Measurements from ENCODE around the gene MLN.
A peak's percentile ranks its signal among the peaks of the same experiment; 100 is the strongest.

MLN gene

GRCh38 chr6:33792981-33793380, 10.8 kb downstream of the MLN start:
- DNase-seq (ENCODE audit: insufficient read length, low spot score) (no peak), FAIRE-seq (no peak)
- TF ChIP-seq POU2F2 (IDR thresholded peaks at IDR 0.05; ENCODE audit: low read depth, low read length) (no peak), POLR2AphosphoS5 (IDR thresholded peaks at IDR 0.05; ENCODE audit: low read depth, low read length) (no peak), TAF1 (IDR thresholded peaks at IDR 0.05; ENCODE audit: low read depth, low read length) (no peak), SPI1 (IDR thresholded peaks at IDR 0.05; ENCODE audit: low read depth, low read length) (no peak), PAX5 (IDR thresholded peaks at IDR 0.05; ENCODE audit: insufficient read depth, low read length, severe bottlenecking) (no peak), POLR2A (IDR thresholded peaks at IDR 0.05; ENCODE audit: low read depth, low read length) (no peak)

- DNase-seq (ENCODE audit: insufficient read length, low spot score) = no peak
- TF ChIP-seq POLR2AphosphoS5 (IDR thresholded peaks at IDR 0.05; ENCODE audit: low read depth, low read length) (no peak), POU2F2 (IDR thresholded peaks at IDR 0.05; ENCODE audit: low read depth, low read length) (no peak), SPI1 (IDR thresholded peaks at IDR 0.05; ENCODE audit: low read depth, low read length) (no peak), PAX5 (IDR thresholded peaks at IDR 0.05; ENCODE audit: insufficient read depth, low read length, severe bottlenecking) (no peak), POLR2A (IDR thresholded peaks at IDR 0.05; ENCODE audit: low read depth, low read length) (no peak), TAF1 (IDR thresholded peaks at IDR 0.05; ENCODE audit: low read depth, low read length) (no peak)
- FAIRE-seq = no peak
Observed at GRCh38 chr6:33791620-33792019, 12.2 kb downstream of the MLN start.

GRCh38 chr6:33790910-33791309, 12.9 kb downstream of the MLN start:
- no peak for FAIRE-seq
- no peak for TF ChIP-seq PAX5 (IDR thresholded peaks at IDR 0.05; ENCODE audit: insufficient read depth, low read length, severe bottlenecking)
- no peak for TF ChIP-seq POLR2AphosphoS5 (IDR thresholded peaks at IDR 0.05; ENCODE audit: low read depth, low read length)
- TF ChIP-seq POU2F2 (IDR thresholded peaks at IDR 0.05; ENCODE audit: low read depth, low read length) = no peak
- TF ChIP-seq POLR2A (IDR thresholded peaks at IDR 0.05; ENCODE audit: low read depth, low read length) = no peak
- TF ChIP-seq SPI1 (IDR thresholded peaks at IDR 0.05; ENCODE audit: low read depth, low read length) = no peak
- no peak for TF ChIP-seq TAF1 (IDR thresholded peaks at IDR 0.05; ENCODE audit: low read depth, low read length)

GRCh38 chr6:33790379-33790778, 13.4 kb downstream of the MLN start:
- FAIRE-seq (no peak), DNase-seq (ENCODE audit: insufficient read length, low spot score) (no peak)
- no peak for TF ChIP-seq POLR2A (IDR thresholded peaks at IDR 0.05; ENCODE audit: low read depth, low read length)
- no peak for TF ChIP-seq PAX5 (IDR thresholded peaks at IDR 0.05; ENCODE audit: insufficient read depth, low read length, severe bottlenecking)
- TF ChIP-seq POLR2AphosphoS5 (IDR thresholded peaks at IDR 0.05; ENCODE audit: low read depth, low read length) = no peak
- no peak for TF ChIP-seq POU2F2 (IDR thresholded peaks at IDR 0.05; ENCODE audit: low read depth, low read length)
- no peak for TF ChIP-seq TAF1 (IDR thresholded peaks at IDR 0.05; ENCODE audit: low read depth, low read length)
- TF ChIP-seq SPI1 (IDR thresholded peaks at IDR 0.05; ENCODE audit: low read depth, low read length) = no peak

More at GRCh38 chr6:33790910-33791309, 12.9 kb downstream of the MLN start:
- DNase-seq (ENCODE audit: insufficient read length, low spot score) = no peak

GRCh38 chr6:33789550-33789895, 14.3 kb downstream of the MLN start:
- no peak for DNase-seq (ENCODE audit: insufficient read length, low spot score)
- FAIRE-seq = peak; percentile 13

GRCh38 chr6:33788694-33789549, 14.9 kb downstream of the MLN start, which contains the start of gene LEMD2:
Gene LEMD2, minus strand, starts transcription at chr6:33789130. Its CDS starts 14 bp downstream, at chr6:33789116.
- peak; percentile 56 for TF ChIP-seq TAF1 (IDR thresholded peaks at IDR 0.05; ENCODE audit: low read depth, low read length)
- peak; percentile 98 for TF ChIP-seq POLR2AphosphoS5 (IDR thresholded peaks at IDR 0.05; ENCODE audit: low read depth, low read length)
- TF ChIP-seq POLR2A (IDR thresholded peaks at IDR 0.05; ENCODE audit: low read depth, low read length) = peak; percentile 61; the same call in 1 of the 2 replicates
- TF ChIP-seq SPI1 (IDR thresholded peaks at IDR 0.05; ENCODE audit: low read depth, low read length) = no peak
- TF ChIP-seq POU2F2 (IDR thresholded peaks at IDR 0.05; ENCODE audit: low read depth, low read length) = no peak
- TF ChIP-seq PAX5 (IDR thresholded peaks at IDR 0.05; ENCODE audit: insufficient read depth, low read length, severe bottlenecking) = no peak
- peak; percentile 94 for DNase-seq (ENCODE audit: insufficient read length, low spot score)

More at GRCh38 chr6:33789550-33789895, 14.3 kb downstream of the MLN start:
- no peak for TF ChIP-seq SPI1 (IDR thresholded peaks at IDR 0.05; ENCODE audit: low read depth, low read length)
- TF ChIP-seq TAF1 (IDR thresholded peaks at IDR 0.05; ENCODE audit: low read depth, low read length) = no peak; the same call in 1 of the 2 replicates
- no peak for TF ChIP-seq POLR2AphosphoS5 (IDR thresholded peaks at IDR 0.05; ENCODE audit: low read depth, low read length)
- TF ChIP-seq POU2F2 (IDR thresholded peaks at IDR 0.05; ENCODE audit: low read depth, low read length) = no peak
- no peak for TF ChIP-seq PAX5 (IDR thresholded peaks at IDR 0.05; ENCODE audit: insufficient read depth, low read length, severe bottlenecking)

GRCh38 chr6:33787954-33788693, 15.7 kb downstream of the MLN start:
- DNase-seq (ENCODE audit: insufficient read length, low spot score) (peak; percentile 75), FAIRE-seq (peak; percentile 85)
- TF ChIP-seq SPI1 (IDR thresholded peaks at IDR 0.05; ENCODE audit: low read depth, low read length) = 0 out of 2 replicates have a peak, but pooled peaks have one; percentile 13
- peak; percentile 42 for TF ChIP-seq POLR2A (IDR thresholded peaks at IDR 0.05; ENCODE audit: low read depth, low read length)
- no peak for TF ChIP-seq TAF1 (IDR thresholded peaks at IDR 0.05; ENCODE audit: low read depth, low read length)

More at GRCh38 chr6:33788694-33789549, 14.9 kb downstream of the MLN start, which contains the start of gene LEMD2:
- peak; percentile 98 for FAIRE-seq

- FAIRE-seq (no peak), DNase-seq (ENCODE audit: insufficient read length, low spot score) (no peak)
- TF ChIP-seq TAF1 (IDR thresholded peaks at IDR 0.05; ENCODE audit: low read depth, low read length) (no peak), POLR2AphosphoS5 (IDR thresholded peaks at IDR 0.05; ENCODE audit: low read depth, low read length) (no peak), PAX5 (IDR thresholded peaks at IDR 0.05; ENCODE audit: insufficient read depth, low read length, severe bottlenecking) (no peak), POLR2A (IDR thresholded peaks at IDR 0.05; ENCODE audit: low read depth, low read length) (no peak), POU2F2 (IDR thresholded peaks at IDR 0.05; ENCODE audit: low read depth, low read length) (no peak), SPI1 (IDR thresholded peaks at IDR 0.05; ENCODE audit: low read depth, low read length) (no peak)
Observed at GRCh38 chr6:33787346-33787953, 16.4 kb downstream of the MLN start.

All from GM12891 (cell line).